GM19099 (cell line): ENCODE measurements around the gene C9orf40.

Experiments
- POLR2A ChIP-seq: IDR thresholded peaks from 3 replicates; pipeline ENCODE4 v1.6.1; 2011; ENCODE audit warnings: low read depth; ENCODE audit not compliant: insufficient read length; ENCODE audit errors: extremely low read depth

The C9orf40 gene

GRCh38 chr9:74952201-74953151 lies at the start of gene C9orf40:
C9orf40 (minus strand) TSS chr9:74952912; CDS start chr9:74952611, 301 bp downstream.
- TF ChIP-seq POLR2A = peak; percentile 78

DNA sequence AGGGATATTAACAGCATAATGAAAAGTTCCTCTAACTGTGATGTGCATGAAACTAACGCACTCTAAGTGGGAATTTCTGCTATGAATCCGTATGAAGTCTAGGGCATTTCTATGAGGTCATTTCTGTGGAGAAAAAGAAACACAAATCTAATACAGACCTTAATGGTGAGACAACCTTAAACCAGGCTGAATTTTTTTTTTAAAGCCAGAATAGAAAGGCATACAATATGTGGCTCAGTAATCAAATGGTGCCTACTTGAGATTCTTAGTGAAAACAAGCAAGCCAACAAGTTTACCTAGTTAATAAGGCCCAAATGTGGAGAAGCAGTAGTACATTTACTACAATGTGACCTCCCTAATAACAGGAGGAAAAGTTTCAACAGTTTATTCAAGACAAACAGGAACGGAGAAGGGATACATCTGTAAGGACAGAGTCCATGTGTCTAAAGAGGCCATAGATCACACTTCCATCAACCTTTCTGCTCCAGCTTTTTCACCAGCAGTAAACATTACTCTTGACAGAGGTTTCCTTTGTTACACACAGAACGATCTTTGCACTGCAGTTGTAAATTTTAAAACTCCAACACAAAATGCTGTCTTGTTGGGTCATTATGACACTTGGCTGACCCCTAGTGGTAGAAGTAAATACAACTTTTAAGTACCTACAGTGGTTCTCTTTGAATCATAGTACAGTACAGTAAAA lies 49.2 kb upstream of the C9orf40 start:
- no peak for TF ChIP-seq POLR2A

DNA sequence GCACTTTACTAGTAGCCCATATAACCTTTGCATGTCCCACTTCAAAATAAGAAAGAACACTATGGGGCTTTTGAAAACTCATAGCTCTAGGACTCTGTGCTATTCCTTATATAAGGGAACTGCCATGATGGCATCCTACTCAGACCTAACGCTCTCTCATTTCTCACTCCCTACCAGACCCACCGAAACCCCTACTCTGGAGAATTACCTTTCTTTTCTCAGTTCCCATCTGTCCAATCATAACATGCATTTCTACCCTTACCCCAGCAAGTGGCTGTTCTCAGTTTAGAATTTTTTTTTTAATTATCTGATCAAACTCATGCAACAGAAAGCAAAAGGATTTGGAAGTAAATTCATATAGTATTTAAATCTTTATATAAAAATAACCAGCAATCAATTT lies 48.1 kb upstream of the C9orf40 start:
- TF ChIP-seq POLR2A = no peak

DNA sequence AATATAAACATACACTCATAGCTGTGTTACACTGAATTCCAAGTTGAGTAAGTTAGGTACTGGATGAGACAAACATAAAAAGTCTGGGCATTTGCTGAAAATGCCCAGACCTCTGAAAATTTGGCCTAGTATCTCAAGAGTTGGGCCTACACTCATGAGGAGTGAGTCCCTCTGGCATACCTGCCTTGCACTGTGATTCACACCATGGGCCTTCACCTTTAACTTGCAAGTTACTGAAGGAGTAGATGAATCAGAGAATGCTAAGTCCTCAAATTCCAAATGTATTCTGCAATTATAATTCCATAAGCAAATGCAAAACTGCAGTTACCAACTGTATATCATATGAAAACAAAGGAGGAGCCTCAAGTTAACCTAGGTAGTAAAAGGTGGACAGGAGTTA lies 32.3 kb upstream of the C9orf40 start:
- no peak for TF ChIP-seq POLR2A

DNA sequence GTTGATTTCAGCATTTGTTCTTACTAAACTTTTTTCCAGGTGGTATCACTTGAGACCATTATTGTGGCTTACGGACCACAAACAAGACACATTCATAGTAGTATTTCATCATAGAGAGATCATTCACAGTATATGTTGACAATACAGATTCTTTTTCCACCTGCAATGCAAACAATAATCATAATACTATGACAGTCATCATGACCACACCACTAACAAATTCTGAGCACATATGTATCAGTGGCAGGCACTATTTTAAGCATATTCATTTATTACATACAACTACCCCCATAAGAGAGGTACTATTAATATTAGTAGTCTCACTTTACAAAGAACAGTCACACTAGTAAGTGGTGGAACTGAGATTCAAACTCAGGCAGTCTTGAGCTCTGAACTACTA lies 31.0 kb upstream of the C9orf40 start:
- TF ChIP-seq POLR2A = no peak

GRCh38 chr9:74979844-74980243 lies 27.1 kb upstream of the C9orf40 start:
- no peak for TF ChIP-seq POLR2A

DNA sequence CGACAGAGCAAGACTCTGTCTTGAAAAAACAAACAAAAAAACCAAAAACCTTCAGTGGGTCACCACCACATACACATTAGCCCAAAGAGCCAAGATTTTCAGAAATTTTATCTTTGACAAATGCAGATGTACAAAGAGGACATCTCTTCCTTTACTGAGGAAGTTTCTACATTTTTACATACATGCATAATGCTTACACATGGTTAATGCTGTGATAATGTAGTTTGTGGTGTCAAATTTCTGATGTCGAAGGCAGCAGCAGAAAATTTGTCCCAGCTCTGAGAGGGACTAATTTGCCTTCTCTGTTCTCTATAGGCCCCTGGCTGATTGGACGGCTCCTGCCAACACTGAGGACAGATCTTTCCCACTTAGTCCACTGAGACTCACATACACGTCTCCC lies 24.6 kb upstream of the C9orf40 start:
- no peak for TF ChIP-seq POLR2A

DNA sequence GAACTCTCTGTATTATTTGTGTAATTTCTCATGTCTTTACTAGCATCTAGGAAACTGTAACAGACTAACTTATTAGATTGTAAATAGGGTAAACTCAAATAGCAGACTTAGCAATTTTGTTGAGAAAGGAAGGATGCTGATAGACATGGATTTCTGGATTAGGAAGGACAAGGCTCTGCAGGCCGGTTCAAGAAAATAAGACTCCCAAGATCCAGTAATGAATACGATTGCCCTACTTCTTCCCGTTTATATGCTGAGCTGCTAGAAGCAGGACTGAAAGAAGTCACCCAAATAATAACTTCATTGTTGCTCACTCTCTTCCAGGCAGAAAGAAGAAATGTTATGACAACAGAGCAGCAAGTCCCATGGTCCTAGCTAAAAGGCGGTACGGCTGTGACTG lies 22.8 kb upstream of the C9orf40 start:
- TF ChIP-seq POLR2A = no peak

DNA sequence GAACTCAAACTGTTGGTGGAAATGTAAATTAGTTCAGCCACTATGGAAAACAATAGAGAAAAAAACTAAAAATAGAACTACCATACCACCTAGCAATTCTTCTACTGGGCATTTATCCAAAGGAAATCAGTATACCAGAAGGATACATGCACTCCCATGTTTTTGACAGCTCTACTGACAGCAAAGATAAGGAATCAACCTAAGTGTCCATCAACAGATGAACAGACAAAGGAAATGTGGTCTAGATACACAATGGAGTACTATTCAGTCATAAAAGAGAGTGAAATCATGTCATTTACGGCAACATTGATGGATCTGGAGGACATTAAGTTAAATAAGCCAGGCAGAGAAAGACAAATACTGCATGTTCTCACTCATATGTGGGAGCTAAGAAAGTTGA lies 21.8 kb upstream of the C9orf40 start:
- TF ChIP-seq POLR2A = no peak

DNA sequence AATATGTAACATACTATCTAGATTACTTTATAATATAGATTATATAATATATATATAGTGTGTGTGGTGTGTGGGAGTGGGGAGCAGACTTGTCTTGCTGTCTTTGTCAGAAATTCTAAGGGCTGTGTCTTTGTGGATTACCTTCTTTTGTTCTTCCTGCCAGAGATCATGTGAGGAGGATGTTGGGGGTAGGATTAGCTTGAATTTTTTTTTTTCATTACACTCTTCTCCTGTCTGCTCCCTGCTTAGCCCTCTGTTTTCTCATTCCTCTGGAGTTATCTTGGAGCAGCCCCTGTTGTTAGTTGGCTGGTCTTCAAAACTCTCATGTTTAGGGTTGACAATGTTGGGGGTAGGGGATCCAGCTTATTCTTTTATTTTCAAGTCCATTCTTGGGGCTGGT lies 21.0 kb upstream of the C9orf40 start:
- no peak for TF ChIP-seq POLR2A

- TF ChIP-seq POLR2A = no peak
Observed at GRCh38 chr9:74963056-74963455, 10.3 kb upstream of the C9orf40 start.

- TF ChIP-seq POLR2A = no peak
Observed at GRCh38 chr9:74961496-74961895, 8.8 kb upstream of the C9orf40 start.

- no peak for TF ChIP-seq POLR2A
Observed at GRCh38 chr9:74960561-74960960, 7.8 kb upstream of the C9orf40 start.

GRCh38 chr9:74958587-74958986 lies 5.9 kb upstream of the C9orf40 start:
- TF ChIP-seq POLR2A = no peak

GRCh38 chr9:74953235-74953751 lies 581 bp upstream of the C9orf40 start:
- TF ChIP-seq POLR2A = no peak

DNA sequence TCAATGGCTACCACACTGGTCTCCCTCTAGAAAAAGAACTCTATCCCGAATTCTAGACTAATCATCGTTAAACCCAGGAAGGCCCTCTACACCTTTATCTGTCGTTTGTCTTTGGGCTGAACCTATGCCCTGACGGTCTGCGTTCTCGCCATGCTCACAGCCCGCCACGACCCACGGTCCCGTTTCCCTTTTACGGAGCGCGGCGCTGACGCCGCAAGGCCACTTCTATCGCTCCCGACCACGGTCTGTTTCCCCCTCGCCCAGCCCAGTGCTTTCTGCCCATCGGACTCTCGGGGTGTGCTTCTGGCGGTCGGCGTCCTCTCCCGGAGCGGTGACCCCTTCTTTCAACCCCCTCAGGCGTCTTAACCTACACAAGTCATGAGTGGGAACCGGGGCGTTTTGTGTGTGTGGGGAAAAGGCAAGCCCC lies 974 bp downstream of the C9orf40 start:
- TF ChIP-seq POLR2A = no peak

GRCh38 chr9:74951107-74951720 lies 1.5 kb downstream of the C9orf40 start:
- TF ChIP-seq POLR2A = no peak
